ENCODE results near the gene PTOV1. TPM values are rescaled to one million over a fixed set of nuclear protein-coding genes. Genes with fewer than 3 reads are reported as not detected.

PTOV1 gene
- total RNA-seq, 1 donor from 2014 or later, result 107 TPM

DNA sequence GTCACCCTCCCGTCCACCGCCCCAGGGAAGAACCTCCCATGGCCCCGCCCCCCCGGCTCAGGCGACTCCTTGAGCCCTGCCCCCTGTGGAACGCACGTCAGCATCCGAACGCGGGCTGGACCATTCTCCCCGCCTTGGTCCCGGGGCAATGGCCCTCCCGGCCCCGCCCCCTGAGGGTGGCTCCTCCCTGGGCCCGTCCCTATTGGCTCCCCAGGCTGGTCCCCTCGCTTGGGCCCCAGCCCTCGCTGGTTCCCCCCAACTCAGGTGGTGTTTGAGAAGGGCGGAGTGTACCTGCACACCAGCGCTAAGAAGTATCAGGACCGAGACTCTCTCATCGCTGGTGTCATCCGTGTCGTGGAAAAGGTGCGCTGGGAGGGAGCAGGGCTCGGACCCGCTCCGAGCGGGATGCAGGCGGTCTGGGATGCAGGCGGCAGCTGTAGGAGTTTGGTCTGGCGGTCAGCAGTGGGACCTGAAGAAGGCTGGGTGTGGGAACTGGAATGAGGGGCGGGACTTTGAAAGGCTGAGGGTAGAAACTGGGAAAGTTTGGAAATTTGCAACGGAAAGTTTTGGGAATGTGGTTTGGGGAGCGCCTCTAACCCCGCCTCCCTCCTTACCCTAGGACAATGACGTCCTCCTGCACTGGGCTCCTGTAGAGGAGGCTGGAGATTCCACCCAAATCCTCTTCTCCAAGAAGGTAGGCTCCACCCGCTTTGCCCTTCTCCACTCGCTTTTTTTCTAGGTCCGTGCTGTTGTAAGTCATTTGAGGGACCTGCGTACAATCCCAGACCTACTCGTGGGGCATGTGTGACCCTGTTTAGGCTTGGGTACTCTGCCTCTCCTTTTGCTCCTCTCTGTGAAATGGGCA lies 27.2 kb downstream of the PTOV1 start:
- CTCF ChIA-PET, result no interaction called here
- no peak overlapping the region for H3K27ac Mint-ChIP-seq
- peak; percentile 64 for ATAC-seq (ENCODE audit: low read depth)
- H3K9me3 Mint-ChIP-seq, result no peaks in the 10 kb centered on the region
- intact Hi-C loops (cut with micrococcal nuclease), result loop anchor here (1.0 to 10.0 kb wide), 21 partner anchors 9 to 1239 kb away; partner anchors contain the start of genes ALDH16A1, ATF5, C19orf73 and FUZ
- peaks cover 43% of the 10 kb centered on the region for H3K36me3 Mint-ChIP-seq (ENCODE audit: low read depth)
- POLR2A ChIA-PET, result interaction anchor here (1.0 to 4.5 kb wide), 22 partner anchors 10 to 451 kb away, joined by 4 to 73 read pairs (median 14); partner anchors contain the start of genes AP2A1, ATF5, FUZ and IL4I1
- H3K4me1 Mint-ChIP-seq, result peaks cover 25% of the 10 kb centered on the region
- H3K27me3 Mint-ChIP-seq, result no peaks in the 10 kb centered on the region
- no peak overlapping the region for H3K4me3 Mint-ChIP-seq
- TF ChIP-seq, protein P1, sequence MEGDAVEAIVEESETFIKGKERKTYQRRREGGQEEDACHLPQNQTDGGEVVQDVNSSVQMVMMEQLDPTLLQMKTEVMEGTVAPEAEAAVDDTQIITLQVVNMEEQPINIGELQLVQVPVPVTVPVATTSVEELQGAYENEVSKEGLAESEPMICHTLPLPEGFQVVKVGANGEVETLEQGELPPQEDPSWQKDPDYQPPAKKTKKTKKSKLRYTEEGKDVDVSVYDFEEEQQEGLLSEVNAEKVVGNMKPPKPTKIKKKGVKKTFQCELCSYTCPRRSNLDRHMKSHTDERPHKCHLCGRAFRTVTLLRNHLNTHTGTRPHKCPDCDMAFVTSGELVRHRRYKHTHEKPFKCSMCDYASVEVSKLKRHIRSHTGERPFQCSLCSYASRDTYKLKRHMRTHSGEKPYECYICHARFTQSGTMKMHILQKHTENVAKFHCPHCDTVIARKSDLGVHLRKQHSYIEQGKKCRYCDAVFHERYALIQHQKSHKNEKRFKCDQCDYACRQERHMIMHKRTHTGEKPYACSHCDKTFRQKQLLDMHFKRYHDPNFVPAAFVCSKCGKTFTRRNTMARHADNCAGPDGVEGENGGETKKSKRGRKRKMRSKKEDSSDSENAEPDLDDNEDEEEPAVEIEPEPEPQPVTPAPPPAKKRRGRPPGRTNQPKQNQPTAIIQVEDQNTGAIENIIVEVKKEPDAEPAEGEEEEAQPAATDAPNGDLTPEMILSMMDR (IDR thresholded peaks at IDR 0.05), result no peak
- DNase-seq, result no peak

DNA sequence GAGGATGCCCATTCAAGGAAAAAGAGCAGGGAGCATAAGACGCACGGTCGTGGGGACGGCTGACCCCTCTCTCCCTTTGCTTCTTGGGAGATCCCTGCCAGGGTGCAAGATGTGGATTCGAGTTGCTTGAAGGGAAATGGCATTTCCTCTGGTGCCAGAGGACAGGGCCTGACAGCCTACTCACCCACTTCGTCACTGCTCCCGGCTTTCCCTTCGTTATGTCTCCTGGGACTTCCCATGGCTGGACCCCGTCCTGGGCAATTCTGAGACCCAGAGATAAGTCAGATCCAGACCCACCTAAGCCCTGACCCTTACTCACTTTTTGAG lies 27.7 kb downstream of the PTOV1 start:
- no peak overlapping the region for H3K4me3 Mint-ChIP-seq
- no peaks in the 10 kb centered on the region for H3K27me3 Mint-ChIP-seq
- intact Hi-C loops (cut with micrococcal nuclease), result loop anchor here (5.0 to 10.0 kb wide), 4 partner anchors 286 to 884 kb away; partner anchors contain the start of genes ALDH16A1, C19orf73, GYS1 and LIN7B
- ChIA-PET CTCF (no interaction called here), POLR2A (interaction anchor here (0.6 to 3.4 kb wide), 6 partner anchors 12 to 633 kb away, joined by 3 to 42 read pairs (median 4); partner anchors contain the start of genes AP2A1, ATF5, IL4I1 and RRAS)
- peaks cover 49% of the 10 kb centered on the region for H3K36me3 Mint-ChIP-seq (ENCODE audit: low read depth)
- TF ChIP-seq, protein P1 (IDR thresholded peaks at IDR 0.05), result no peak
- H3K27ac Mint-ChIP-seq, result no peak overlapping the region
- no peak for DNase-seq
- no peak for ATAC-seq (ENCODE audit: low read depth)
- peaks cover 23% of the 10 kb centered on the region for H3K4me1 Mint-ChIP-seq
- no peaks in the 10 kb centered on the region for H3K9me3 Mint-ChIP-seq

DNA sequence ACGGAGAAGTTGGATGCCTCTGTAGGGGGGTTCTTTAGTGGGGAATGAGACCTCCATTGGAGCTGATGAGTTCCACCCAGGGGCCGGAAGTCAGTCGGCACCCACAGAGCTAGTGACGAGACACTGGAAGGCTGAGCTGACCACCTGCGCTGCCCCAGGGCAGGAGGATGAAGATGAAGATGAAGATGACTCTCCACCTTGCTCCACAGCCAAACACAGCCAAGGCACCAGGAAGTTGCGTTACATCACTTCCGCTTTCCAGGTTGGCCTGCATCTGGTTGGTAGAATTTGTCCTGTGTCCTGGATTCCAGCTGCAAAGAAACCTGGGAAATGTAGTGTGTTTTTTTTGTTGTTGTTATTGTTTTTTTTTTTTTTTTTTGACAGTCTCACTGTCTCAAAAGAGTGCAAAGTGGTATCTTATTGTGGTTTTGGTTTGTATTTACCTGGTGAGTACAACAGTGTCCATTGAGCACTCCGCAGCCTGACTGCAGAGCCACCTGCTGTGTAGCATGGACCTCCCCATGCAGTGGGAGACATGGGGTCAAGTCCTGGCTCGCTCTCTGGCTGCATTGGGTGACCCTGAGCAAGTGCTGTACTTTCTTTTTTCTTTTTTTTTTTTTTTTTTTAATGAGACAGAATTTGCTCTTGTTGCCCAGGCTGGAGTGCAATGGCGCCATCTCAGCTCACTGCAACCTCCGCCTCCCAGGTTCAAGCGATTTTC lies 28.4 kb downstream of the PTOV1 start:
- no peaks in the 10 kb centered on the region for H3K27me3 Mint-ChIP-seq
- H3K4me1 Mint-ChIP-seq, result peaks cover 23% of the 10 kb centered on the region
- CTCF ChIA-PET, result no interaction called here
- H3K27ac Mint-ChIP-seq, result peak overlapping the region; percentile 46
- ATAC-seq (ENCODE audit: low read depth) (no peak), DNase-seq (no peak)
- H3K36me3 Mint-ChIP-seq (ENCODE audit: low read depth), result peaks cover 53% of the 10 kb centered on the region
- intact Hi-C loops (cut with micrococcal nuclease), result loop anchor here (5.0 to 10.0 kb wide), 4 partner anchors 287 to 885 kb away; partner anchors contain the start of genes ALDH16A1, C19orf73, GYS1 and LIN7B
- TF ChIP-seq, protein P1 (IDR thresholded peaks at IDR 0.05), result no peak
- no peak overlapping the region for H3K4me3 Mint-ChIP-seq
- POLR2A ChIA-PET, result interaction anchor here (0.6 to 1.2 kb wide), 9 partner anchors 11 to 632 kb away, joined by 3 to 7 read pairs (median 4); partner anchors contain the start of genes AP2A1, ATF5 and RRAS
- no peaks in the 10 kb centered on the region for H3K9me3 Mint-ChIP-seq

DNA sequence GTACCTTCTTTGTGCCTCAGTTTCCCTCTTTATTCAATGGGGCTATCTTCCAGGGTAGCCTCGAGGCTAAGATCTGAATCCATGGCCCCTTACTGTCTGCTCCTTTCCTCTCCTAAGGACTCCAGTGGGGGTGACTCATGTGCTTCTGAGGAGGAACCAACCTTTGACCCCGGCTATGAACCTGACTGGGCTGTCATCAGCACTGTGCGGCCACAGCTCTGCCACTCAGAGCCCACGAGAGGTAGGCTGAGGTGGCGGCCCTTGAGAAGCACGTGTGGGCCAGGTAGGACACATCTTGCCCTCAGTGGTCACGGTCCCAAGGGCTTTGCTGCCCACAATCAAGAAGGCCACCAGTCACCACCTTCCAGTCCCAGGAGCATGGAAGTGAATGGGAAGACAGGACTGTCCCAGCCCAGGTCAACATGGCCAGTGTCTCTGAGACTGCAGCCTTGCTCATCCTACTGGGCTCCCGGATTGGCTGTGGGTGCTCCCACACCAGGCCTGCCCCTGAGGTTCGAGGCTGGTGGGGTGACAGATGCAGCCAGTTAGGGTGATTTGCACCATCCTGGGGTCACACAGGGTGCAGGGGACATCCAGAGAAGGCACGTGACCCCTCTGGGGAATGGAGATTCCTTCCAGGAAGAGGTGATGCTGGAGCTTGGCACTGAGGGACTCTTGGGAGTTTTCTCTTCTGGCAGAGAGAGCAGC lies 29.4 kb downstream of the PTOV1 start:
- ATAC-seq (ENCODE audit: low read depth) (no peak), DNase-seq (no peak)
- Mint-ChIP-seq H3K9me3 (no peaks in the 10 kb centered on the region), H3K4me1 (peaks cover 23% of the 10 kb centered on the region), H3K27ac (peak overlapping the region; percentile 18), H3K27me3 (no peaks in the 10 kb centered on the region), H3K36me3 (ENCODE audit: low read depth) (peaks cover 61% of the 10 kb centered on the region), H3K4me3 (no peak overlapping the region)
- intact Hi-C loops (cut with micrococcal nuclease), result no loop called here
- TF ChIP-seq, protein P1 (IDR thresholded peaks at IDR 0.05), result no peak
- ChIA-PET CTCF (no interaction called here), POLR2A (interaction anchor here (0.7 to 1.1 kb wide), 4 partner anchors 16 to 61 kb away, joined by 3 to 7 read pairs (median 5); partner anchors contain the start of gene IL4I1)

Measured in activated B cell treated with CpG ODN at 0.5 μM for 24 hours (primary cell).